SK-N-MC (cell line): ENCODE measurements around the gene VSIR.

Source experiments
- DNase-seq: peaks from one replicate; pipeline ENCODE4 v3.0.0-alpha.2; 2011; ENCODE audit warnings: low read depth, low spot score
- H3K27ac ChIP-seq: fragments of 200-600 bp; sonication (generic); 2 replicates; pipeline ENCODE4 v1.5.1; 2016; ENCODE audit warnings: mixed run types
- H3K36me3 ChIP-seq: fragments of 200-600 bp; sonication (generic); 2 replicates; pipeline ENCODE4 v1.6.1; 2017; ENCODE audit warnings: antibody characterized with exemption, low read length, mixed read lengths; ENCODE audit not compliant: insufficient read depth
- H3K4me3 ChIP-seq: fragments of 200-600 bp; sonication (generic); 2 replicates; pipeline ENCODE4 v1.5.1; 2016
- H3K9ac ChIP-seq: fragments of 200-600 bp; sonication (generic); 2 replicates; pipeline ENCODE4 v1.8.0; 2017; ENCODE audit warnings: mixed run types, mixed read lengths; ENCODE audit not compliant: insufficient read length
- H3K9me3 ChIP-seq: fragments of 200-600 bp; sonication (generic); 2 replicates; pipeline ENCODE4 v1.6.1; 2017; ENCODE audit warnings: low read depth, mild to moderate bottlenecking, antibody characterized with exemption, low read length, moderate library complexity, mixed read lengths
- EZH2 ChIP-seq: fragments of 200-600 bp; sonication (generic); IDR thresholded peaks from one replicate; pipeline ENCODE4 v1.6.1; 2017; ENCODE audit warnings: antibody characterized with exemption
- FOXP2 ChIP-seq: optimal IDR thresholded peaks from 2 replicates; pipeline ENCODE3; 2011; ENCODE audit warnings: mild to moderate bottlenecking, moderate library complexity; ENCODE audit not compliant: insufficient read depth; ENCODE audit errors: extremely low read length, control extremely low read depth
- POLR2AphosphoS5 ChIP-seq: IDR thresholded peaks from 2 replicates; pipeline ENCODE4 v1.6.1; 2012; ENCODE audit warnings: mild to moderate bottlenecking, low read depth, low read length, borderline replicate concordance

Gene VSIR

GRCh38 chr10:71707240-71707789 lies 66.0 kb downstream of the VSIR start:
- no peak overlapping the region for H3K27ac ChIP-seq

GRCh38 chr10:71706216-71707121 lies 66.9 kb downstream of the VSIR start:
- H3K4me3 ChIP-seq = no peak overlapping the region
- H3K9ac ChIP-seq = no peak overlapping the region
- no peaks in the 10 kb centered on the region for H3K9me3 ChIP-seq
- TF ChIP-seq FOXP2 = no peak
- no peak overlapping the region for H3K27ac ChIP-seq
- no peaks in the 10 kb centered on the region for H3K36me3 ChIP-seq
- no peak for DNase-seq

More at GRCh38 chr10:71707240-71707789, 66.0 kb downstream of the VSIR start:
- no peak for DNase-seq
- Histone ChIP-seq H3K4me3 (no peak overlapping the region), H3K9me3 (no peaks in the 10 kb centered on the region), H3K9ac (no peak overlapping the region), H3K36me3 (no peaks in the 10 kb centered on the region)
- no peak for TF ChIP-seq POLR2AphosphoS5
- TF ChIP-seq FOXP2 = no peak
- no peak for TF ChIP-seq EZH2

- no peak overlapping the region for H3K4me3 ChIP-seq
- H3K9me3 ChIP-seq = no peaks in the 10 kb centered on the region
- TF ChIP-seq FOXP2 (no peak), POLR2AphosphoS5 (no peak), EZH2 (no peak)
- H3K36me3 ChIP-seq = no peaks in the 10 kb centered on the region
- H3K27ac ChIP-seq = no peak overlapping the region
- no peak for DNase-seq
- no peak overlapping the region for H3K9ac ChIP-seq
Observed at GRCh38 chr10:71705582-71705981, 67.7 kb downstream of the VSIR start.

- Histone ChIP-seq H3K36me3 (no peaks in the 10 kb centered on the region), H3K4me3 (no peak overlapping the region), H3K27ac (no peak overlapping the region), H3K9ac (no peak overlapping the region), H3K9me3 (no peaks in the 10 kb centered on the region)
- DNase-seq = no peak
- TF ChIP-seq EZH2 = no peak
- no peak for TF ChIP-seq FOXP2
- no peak for TF ChIP-seq POLR2AphosphoS5
Observed at GRCh38 chr10:71704816-71705215, 68.5 kb downstream of the VSIR start.

- no peak overlapping the region for H3K4me3 ChIP-seq
- H3K36me3 ChIP-seq = no peaks in the 10 kb centered on the region
- no peak for DNase-seq
- H3K27ac ChIP-seq = no peak overlapping the region
- H3K9me3 ChIP-seq = no peaks in the 10 kb centered on the region
- no peak overlapping the region for H3K9ac ChIP-seq
- TF ChIP-seq POLR2AphosphoS5 = no peak
- TF ChIP-seq EZH2 = no peak
- no peak for TF ChIP-seq FOXP2
Observed at GRCh38 chr10:71703577-71703976, 69.7 kb downstream of the VSIR start.

- Histone ChIP-seq H3K27ac (no peak overlapping the region), H3K9me3 (no peaks in the 10 kb centered on the region), H3K4me3 (no peak overlapping the region), H3K36me3 (no peaks in the 10 kb centered on the region), H3K9ac (no peak overlapping the region)
- DNase-seq = no peak
- TF ChIP-seq EZH2 = no peak
- TF ChIP-seq POLR2AphosphoS5 = no peak
- no peak for TF ChIP-seq FOXP2
Observed at GRCh38 chr10:71701496-71702132, 71.7 kb downstream of the VSIR start.

- Histone ChIP-seq H3K27ac (no peak overlapping the region), H3K9me3 (no peaks in the 10 kb centered on the region), H3K4me3 (no peak overlapping the region), H3K9ac (no peak overlapping the region), H3K36me3 (no peaks in the 10 kb centered on the region)
- no peak for TF ChIP-seq POLR2AphosphoS5
- TF ChIP-seq FOXP2 = no peak
- TF ChIP-seq EZH2 = no peak
- no peak for DNase-seq
Observed at GRCh38 chr10:71700731-71701368, 72.5 kb downstream of the VSIR start.

- no peak overlapping the region for H3K4me3 ChIP-seq
- DNase-seq = no peak
- TF ChIP-seq FOXP2 (no peak), POLR2AphosphoS5 (no peak), EZH2 (no peak)
- no peaks in the 10 kb centered on the region for H3K9me3 ChIP-seq
- no peaks in the 10 kb centered on the region for H3K36me3 ChIP-seq
- H3K27ac ChIP-seq = no peak overlapping the region
- H3K9ac ChIP-seq = no peak overlapping the region
Observed at GRCh38 chr10:71698737-71699136, 74.6 kb downstream of the VSIR start.
